GM13976 (cell line): ENCODE results near the gene SLC8A1.

Source experiments
- DNase-seq: peaks from one replicate; pipeline ENCODE4 v3.0.0; 2012; ENCODE audit warnings: low spot score
- in situ Hi-C: fragments of 300-500 bp; cut with MboI; formaldehyde crosslinking; loops from one replicate; pipeline ENCODE4 v1.12.0; 2022; ENCODE audit warnings: low sequenced_read_pairs, mixed read lengths, inconsistent platforms; ENCODE audit not compliant: unreplicated experiment
- TF ChIP-seq, protein P1 (sequence below): IDR thresholded peaks from 2 replicates; pipeline ENCODE4 v1.5.1; 2012; ENCODE audit warnings: borderline replicate concordance, mild to moderate bottlenecking; ENCODE audit not compliant: insufficient read depth; ENCODE audit errors: extremely low read depth, missing control alignments, control extremely low read depth

Gene SLC8A1

DNA sequence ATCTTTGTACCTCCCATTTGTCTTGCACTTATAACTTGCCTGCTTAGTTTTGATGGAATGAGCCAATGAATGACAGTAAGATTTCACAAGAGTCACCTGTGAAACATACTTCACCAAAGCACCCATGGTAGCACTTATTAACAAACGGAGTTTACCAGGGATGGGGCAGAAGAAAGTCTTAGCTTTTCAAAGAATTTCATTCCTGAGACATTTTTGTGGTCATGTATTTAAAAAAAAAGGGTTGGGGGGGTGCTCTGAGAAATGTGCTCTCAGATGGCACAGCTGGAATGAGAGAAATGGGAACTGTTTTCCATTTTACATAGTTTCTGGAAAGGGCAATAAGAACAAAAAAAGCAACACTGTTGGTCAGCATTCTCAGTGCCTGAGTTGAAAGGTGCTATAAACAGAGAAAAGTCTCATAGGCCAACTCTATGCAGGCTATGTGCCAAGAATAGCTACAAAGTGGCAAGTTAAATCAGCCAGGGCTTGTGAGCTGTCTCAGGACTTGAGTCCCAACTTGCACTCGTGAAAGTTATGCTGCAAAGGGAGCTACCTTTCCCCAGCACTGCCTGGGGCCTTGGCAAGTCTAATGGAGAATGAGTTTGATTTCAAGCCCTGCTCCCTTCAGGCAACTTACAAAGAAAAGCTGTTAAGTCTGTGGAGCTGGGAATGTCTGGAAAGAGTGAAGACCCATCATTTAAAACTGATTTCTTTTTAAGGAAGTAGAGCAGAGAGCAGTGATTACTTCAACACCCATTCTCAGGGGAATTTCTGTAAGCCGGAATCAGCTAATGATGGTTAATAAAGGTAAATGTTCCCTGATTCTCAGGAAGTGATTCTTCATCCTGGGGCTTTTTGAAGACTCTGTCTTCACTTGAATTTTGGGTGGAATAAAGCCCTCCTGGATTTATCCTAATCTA lies 170.6 kb downstream of the SLC8A1 start:
- DNase-seq, result no peak
- in situ Hi-C loops, result no loop called here
- TF ChIP-seq, protein P1, sequence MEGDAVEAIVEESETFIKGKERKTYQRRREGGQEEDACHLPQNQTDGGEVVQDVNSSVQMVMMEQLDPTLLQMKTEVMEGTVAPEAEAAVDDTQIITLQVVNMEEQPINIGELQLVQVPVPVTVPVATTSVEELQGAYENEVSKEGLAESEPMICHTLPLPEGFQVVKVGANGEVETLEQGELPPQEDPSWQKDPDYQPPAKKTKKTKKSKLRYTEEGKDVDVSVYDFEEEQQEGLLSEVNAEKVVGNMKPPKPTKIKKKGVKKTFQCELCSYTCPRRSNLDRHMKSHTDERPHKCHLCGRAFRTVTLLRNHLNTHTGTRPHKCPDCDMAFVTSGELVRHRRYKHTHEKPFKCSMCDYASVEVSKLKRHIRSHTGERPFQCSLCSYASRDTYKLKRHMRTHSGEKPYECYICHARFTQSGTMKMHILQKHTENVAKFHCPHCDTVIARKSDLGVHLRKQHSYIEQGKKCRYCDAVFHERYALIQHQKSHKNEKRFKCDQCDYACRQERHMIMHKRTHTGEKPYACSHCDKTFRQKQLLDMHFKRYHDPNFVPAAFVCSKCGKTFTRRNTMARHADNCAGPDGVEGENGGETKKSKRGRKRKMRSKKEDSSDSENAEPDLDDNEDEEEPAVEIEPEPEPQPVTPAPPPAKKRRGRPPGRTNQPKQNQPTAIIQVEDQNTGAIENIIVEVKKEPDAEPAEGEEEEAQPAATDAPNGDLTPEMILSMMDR, result no peak

DNA sequence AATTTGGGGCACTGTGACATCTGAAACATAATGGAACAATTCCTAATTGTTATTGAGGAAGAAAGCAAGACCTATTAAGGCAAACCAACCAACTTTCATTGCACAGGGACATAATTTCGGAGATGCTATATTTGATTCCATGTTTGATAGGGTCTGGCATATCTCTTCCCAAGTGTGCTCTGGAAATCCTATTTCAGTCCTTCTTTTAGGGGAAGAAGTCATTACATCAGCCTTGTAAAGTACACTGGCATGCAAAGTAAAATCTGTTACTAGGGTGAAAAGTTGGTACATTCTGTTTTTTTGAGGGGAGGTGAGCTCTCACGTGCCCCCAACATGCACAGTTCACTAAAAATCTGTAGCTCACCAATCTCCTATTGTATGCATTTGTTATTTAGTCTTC lies 172.4 kb downstream of the SLC8A1 start:
- TF ChIP-seq, protein P1, result no peak
- no peak for DNase-seq
- in situ Hi-C loops, result no loop called here

- DNase-seq, result no peak
- TF ChIP-seq, protein P1, result no peak
- in situ Hi-C loops, result no loop called here
Observed at GRCh38 chr2:40279001-40279400, 172.9 kb downstream of the SLC8A1 start.

- no peak for DNase-seq
- in situ Hi-C loops, result no loop called here
- TF ChIP-seq, protein P1, result no peak
Observed at GRCh38 chr2:40276076-40276475, 175.8 kb downstream of the SLC8A1 start.

- DNase-seq, result no peak
- in situ Hi-C loops, result no loop called here
- TF ChIP-seq, protein P1, result no peak
Observed at GRCh38 chr2:40274270-40274669, 177.6 kb downstream of the SLC8A1 start.

GRCh38 chr2:40273734-40274182 lies 178.1 kb downstream of the SLC8A1 start:
- TF ChIP-seq, protein P1, result no peak
- in situ Hi-C loops, result no loop called here
- no peak for DNase-seq

GRCh38 chr2:40271094-40271493 lies 180.8 kb downstream of the SLC8A1 start:
- TF ChIP-seq, protein P1, result no peak
- DNase-seq, result no peak
- in situ Hi-C loops, result no loop called here
